ENCODE measurements around the gene STXBP5L.
A peak's percentile ranks its signal among the peaks of the same experiment; 100 is the strongest.

The STXBP5L gene

GRCh38 chr3:120908030-120908794 lies at the start of gene STXBP5L:
TSS of gene STXBP5L (plus strand) at chr3:120908205. CDS start at chr3:120909579, 1,374 bp downstream.
- no peak within 1 kb of the TSS for H3K27ac ChIP-seq
- H3K4me3 ChIP-seq = peak within 1 kb of the TSS; percentile 72
- no peak for DNase-seq (ENCODE audit: low spot score)
- no peak for TF ChIP-seq CTCF (IDR thresholded peaks at IDR 0.05)

- no peak overlapping the region for H3K4me3 ChIP-seq
- no peak for TF ChIP-seq CTCF (IDR thresholded peaks at IDR 0.05)
- DNase-seq (ENCODE audit: low spot score) = no peak
- no peak overlapping the region for H3K27ac ChIP-seq
These were observed 49.5 kb upstream of the STXBP5L start for GRCh38 chr3:120858521-120858920.

- TF ChIP-seq CTCF (IDR thresholded peaks at IDR 0.05) = no peak
- DNase-seq (ENCODE audit: low spot score) = no peak
- H3K4me3 ChIP-seq = no peak overlapping the region
- no peak overlapping the region for H3K27ac ChIP-seq
These were observed 43.5 kb upstream of the STXBP5L start for GRCh38 chr3:120864541-120864940.

GRCh38 chr3:120875507-120875906 lies 32.5 kb upstream of the STXBP5L start:
- H3K4me3 ChIP-seq = no peak overlapping the region
- TF ChIP-seq CTCF (IDR thresholded peaks at IDR 0.05) = no peak
- DNase-seq (ENCODE audit: low spot score) = no peak
- no peak overlapping the region for H3K27ac ChIP-seq

- no peak for DNase-seq (ENCODE audit: low spot score)
- Histone ChIP-seq H3K4me3 (no peak overlapping the region), H3K27ac (no peak overlapping the region)
- TF ChIP-seq CTCF (IDR thresholded peaks at IDR 0.05) = no peak
These were observed 32.0 kb upstream of the STXBP5L start for GRCh38 chr3:120875989-120876388.

- no peak overlapping the region for H3K27ac ChIP-seq
- no peak for TF ChIP-seq CTCF (IDR thresholded peaks at IDR 0.05)
- no peak overlapping the region for H3K4me3 ChIP-seq
- no peak for DNase-seq (ENCODE audit: low spot score)
These were observed 28.6 kb upstream of the STXBP5L start for GRCh38 chr3:120879411-120879810.

- DNase-seq (ENCODE audit: low spot score) = no peak
- TF ChIP-seq CTCF (IDR thresholded peaks at IDR 0.05) = no peak
These were observed 15.1 kb upstream of the STXBP5L start for GRCh38 chr3:120892921-120893320.

More at GRCh38 chr3:120892921-120893320, 15.1 kb upstream of the STXBP5L start:
- no peak overlapping the region for H3K27ac ChIP-seq
- H3K4me3 ChIP-seq = no peak overlapping the region
